ENCODE measurements around the gene DNAJC13. TPM values are rescaled to one million over a fixed set of nuclear protein-coding genes. Genes with fewer than 3 reads are reported as not detected.

Gene DNAJC13
- total RNA-seq, 1 experiment from 2014 or later = 24.7 TPM

GRCh38 chr3:132444383-132444782 lies 27.1 kb downstream of the DNAJC13 start:
- Histone ChIP-seq H3K9me3 (ENCODE audit: low read length) (no peaks in the 10 kb centered on the region), H3F3A (ENCODE audit: low read length, unreplicated experiment) (no peaks in the 10 kb centered on the region), H3K36me3 (ENCODE audit: low read depth, low read length) (no peaks in the 10 kb centered on the region), H4K20me1 (ENCODE audit: low read length) (no peaks in the 10 kb centered on the region), H3K4me3 (ENCODE audit: low read length) (no peak overlapping the region), H3K79me2 (ENCODE audit: low read length) (no peaks in the 10 kb centered on the region), H3K9me2 (replicated peaks; ENCODE audit: low read length) (no peaks in the 10 kb centered on the region), H3K4me2 (ENCODE audit: low read length) (no peak overlapping the region), H2AFZ (ENCODE audit: low read length) (no peak overlapping the region), H3K27ac (ENCODE audit: low read length) (no peak overlapping the region), H3K4me1 (ENCODE audit: insufficient read depth, low read length) (no peaks in the 10 kb centered on the region), H3K9ac (ENCODE audit: low read length) (no peak overlapping the region), H3K27me3 (ENCODE audit: low read length) (no peaks in the 10 kb centered on the region)
- DNase-seq (no peak), ATAC-seq (no peak)
- TF ChIP-seq CTCF (conservative IDR thresholded peaks at IDR 0.05; ENCODE audit: low read depth, low read length) = no peak
- TF ChIP-seq EZH2phosphoT487 (IDR thresholded peaks at IDR 0.05; ENCODE audit: borderline replicate concordance, low read length) = no peak
- TF ChIP-seq EZH2 (IDR thresholded peaks at IDR 0.05; ENCODE audit: low read length, unreplicated experiment) = no peak
- POLR2A ChIA-PET (ENCODE audit: unreplicated experiment) = no interaction called here
- no TSS peak for BruUV-seq (replicated peaks)
- CTCF ChIA-PET = no interaction called here
- intact Hi-C loops (cut with micrococcal nuclease) = no loop called here

- CTCF ChIA-PET = interaction anchor here (0.6 kb wide), 1 partner anchor 193 kb away, joined by 3 read pairs; no protein-coding TSS in a partner anchor
Measured at GRCh38 chr3:132445817-132446216, 28.5 kb downstream of the DNAJC13 start.

More at GRCh38 chr3:132445817-132446216, 28.5 kb downstream of the DNAJC13 start:
- Histone ChIP-seq H3K9me3 (ENCODE audit: low read length) (no peaks in the 10 kb centered on the region), H3K36me3 (ENCODE audit: low read depth, low read length) (0 out of 2 replicates have a peak, but pooled peaks cover 1% of the 10 kb centered on the region), H2AFZ (ENCODE audit: low read length) (no peak overlapping the region), H3K79me2 (ENCODE audit: low read length) (no peaks in the 10 kb centered on the region), H3K27me3 (ENCODE audit: low read length) (no peaks in the 10 kb centered on the region), H3K4me1 (ENCODE audit: insufficient read depth, low read length) (no peaks in the 10 kb centered on the region), H3K4me2 (ENCODE audit: low read length) (no peak overlapping the region), H3K27ac (ENCODE audit: low read length) (no peak overlapping the region), H4K20me1 (ENCODE audit: low read length) (no peaks in the 10 kb centered on the region), H3K4me3 (ENCODE audit: low read length) (no peak overlapping the region), H3K9me2 (replicated peaks; ENCODE audit: low read length) (no peaks in the 10 kb centered on the region), H3K9ac (ENCODE audit: low read length) (no peak overlapping the region), H3F3A (ENCODE audit: low read length, unreplicated experiment) (no peaks in the 10 kb centered on the region)
- TF ChIP-seq EZH2 (IDR thresholded peaks at IDR 0.05; ENCODE audit: low read length, unreplicated experiment) = no peak
- no peak for TF ChIP-seq CTCF (conservative IDR thresholded peaks at IDR 0.05; ENCODE audit: low read depth, low read length)
- no peak for TF ChIP-seq EZH2phosphoT487 (IDR thresholded peaks at IDR 0.05; ENCODE audit: borderline replicate concordance, low read length)
- intact Hi-C loops (cut with micrococcal nuclease) = no loop called here
- peak; percentile 38; the same call in 1 of the 2 replicates for ATAC-seq
- DNase-seq = peak; percentile 53
- POLR2A ChIA-PET (ENCODE audit: unreplicated experiment) = no interaction called here
- no TSS peak for BruUV-seq (replicated peaks)
